ENCODE data around the gene NEURL3.

The NEURL3 gene

DNA sequence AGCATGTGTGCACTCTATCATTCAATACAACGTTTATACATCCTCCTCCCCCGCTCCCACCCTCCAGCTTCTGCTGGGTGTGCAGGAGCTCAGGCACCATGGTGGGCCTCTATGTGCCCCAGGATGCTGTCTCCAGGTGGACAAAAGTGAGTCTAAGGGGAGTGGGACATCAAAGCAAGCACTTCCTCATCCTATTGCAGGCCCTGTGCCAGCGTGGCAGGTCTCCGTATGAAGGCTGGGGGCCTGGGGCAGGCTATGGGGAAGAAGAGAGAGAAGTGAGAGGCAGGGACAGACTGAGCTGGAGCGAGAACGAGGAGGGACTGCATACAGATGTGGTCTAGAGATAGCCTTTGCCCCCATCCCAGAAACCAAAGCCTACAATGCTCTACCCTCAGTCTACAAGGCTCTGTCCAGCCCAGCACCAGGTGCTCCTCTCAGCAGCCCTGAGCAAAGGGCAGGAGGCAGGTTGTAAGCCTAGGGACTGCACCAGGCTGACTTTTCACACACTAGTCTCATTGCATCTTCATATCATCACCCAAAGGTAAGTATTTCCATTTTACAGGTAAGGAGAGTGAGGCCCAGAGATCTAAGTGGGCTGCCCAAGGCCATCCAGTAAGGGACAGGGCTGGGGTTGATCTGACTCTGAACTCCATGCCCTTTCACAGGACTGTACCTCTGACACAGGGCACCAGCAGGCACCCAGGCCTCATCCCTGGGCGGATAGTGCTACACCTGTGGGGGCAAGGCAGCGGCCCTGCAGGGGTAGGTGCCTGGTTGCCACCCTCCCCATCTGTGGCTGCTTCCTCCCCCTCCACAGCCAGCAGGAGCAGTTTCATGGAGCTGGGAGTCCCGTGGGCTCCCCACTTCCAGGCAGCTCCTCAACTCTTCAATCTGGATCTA lies 17.4 kb upstream of the NEURL3 start:
- TF ChIP-seq CTCF (IDR thresholded peaks at IDR 0.05; ENCODE audit: low read depth, low read length) (no peak), EZH2phosphoT487 (IDR thresholded peaks at IDR 0.05; ENCODE audit: low read depth) (no peak)
- Histone ChIP-seq H3K27me3 (ENCODE audit: low read depth, low read length) (peaks cover 54% of the 10 kb centered on the region), H3K9ac (ENCODE audit: low read length) (no peak overlapping the region), H2AFZ (ENCODE audit: low read depth, low read length) (no peak overlapping the region), H3K27ac (ENCODE audit: low read length) (no peak overlapping the region), H3K79me2 (ENCODE audit: low read length) (no peaks in the 10 kb centered on the region), H3K4me3 (ENCODE audit: low read length) (no peak overlapping the region), H3K4me2 (ENCODE audit: low read length) (0 out of 2 replicates have a peak overlapping the region, but pooled peaks have one; percentile 1), H3K36me3 (replicated peaks; ENCODE audit: low read depth, low read length) (no peaks in the 10 kb centered on the region), H3K9me3 (ENCODE audit: insufficient read depth, low read length) (0 out of 2 replicates have a peak, but pooled peaks cover 2% of the 10 kb centered on the region), H4K20me1 (ENCODE audit: insufficient read depth, low read length) (no peaks in the 10 kb centered on the region), H3K4me1 (ENCODE audit: low read length) (peaks cover 46% of the 10 kb centered on the region)

GRCh38 chr2:96521219-96521618 lies 16.1 kb upstream of the NEURL3 start:
- Histone ChIP-seq H3K27ac (ENCODE audit: low read length) (no peak overlapping the region), H2AFZ (ENCODE audit: low read depth, low read length) (no peak overlapping the region), H3K9ac (ENCODE audit: low read length) (no peak overlapping the region), H3K4me3 (ENCODE audit: low read length) (no peak overlapping the region), H3K27me3 (ENCODE audit: low read depth, low read length) (peaks cover 47% of the 10 kb centered on the region), H3K9me3 (ENCODE audit: insufficient read depth, low read length) (peaks cover 9% of the 10 kb centered on the region; the same call in 1 of the 2 replicates), H3K4me2 (ENCODE audit: low read length) (no peak overlapping the region), H4K20me1 (ENCODE audit: insufficient read depth, low read length) (no peaks in the 10 kb centered on the region), H3K79me2 (ENCODE audit: low read length) (no peaks in the 10 kb centered on the region), H3K36me3 (replicated peaks; ENCODE audit: low read depth, low read length) (no peaks in the 10 kb centered on the region), H3K4me1 (ENCODE audit: low read length) (peaks cover 37% of the 10 kb centered on the region)
- TF ChIP-seq EZH2phosphoT487 (IDR thresholded peaks at IDR 0.05; ENCODE audit: low read depth), result no peak
- TF ChIP-seq CTCF (IDR thresholded peaks at IDR 0.05; ENCODE audit: low read depth, low read length), result no peak

DNA sequence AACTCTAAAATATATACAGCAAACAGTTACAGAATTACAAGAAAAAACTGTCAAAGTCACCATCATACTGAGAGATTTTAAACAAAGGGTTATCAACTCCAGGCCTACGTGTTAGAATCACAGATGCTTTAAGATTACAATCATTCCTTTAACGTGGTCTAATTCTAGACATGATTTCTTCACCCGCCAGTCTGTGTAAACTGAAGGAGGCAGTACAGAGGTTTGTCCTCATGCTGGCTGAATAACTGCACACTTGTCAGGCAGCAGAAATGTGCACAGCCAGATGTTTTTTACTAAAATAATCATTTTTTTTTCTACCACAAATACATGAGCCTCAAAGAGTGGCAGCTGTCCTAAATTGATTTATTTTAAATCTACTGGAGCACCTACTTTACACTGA lies 15.5 kb upstream of the NEURL3 start:
- Histone ChIP-seq H3K4me3 (ENCODE audit: low read length) (no peak overlapping the region), H3K9me3 (ENCODE audit: insufficient read depth, low read length) (peaks cover 9% of the 10 kb centered on the region; the same call in 1 of the 2 replicates), H3K27ac (ENCODE audit: low read length) (no peak overlapping the region), H3K27me3 (ENCODE audit: low read depth, low read length) (peaks cover 42% of the 10 kb centered on the region), H3K4me2 (ENCODE audit: low read length) (no peak overlapping the region), H3K36me3 (replicated peaks; ENCODE audit: low read depth, low read length) (no peaks in the 10 kb centered on the region), H3K4me1 (ENCODE audit: low read length) (peaks cover 32% of the 10 kb centered on the region), H4K20me1 (ENCODE audit: insufficient read depth, low read length) (no peaks in the 10 kb centered on the region), H2AFZ (ENCODE audit: low read depth, low read length) (no peak overlapping the region), H3K9ac (ENCODE audit: low read length) (no peak overlapping the region), H3K79me2 (ENCODE audit: low read length) (no peaks in the 10 kb centered on the region)
- no peak for TF ChIP-seq EZH2phosphoT487 (IDR thresholded peaks at IDR 0.05; ENCODE audit: low read depth)
- TF ChIP-seq CTCF (IDR thresholded peaks at IDR 0.05; ENCODE audit: low read depth, low read length), result no peak

DNA sequence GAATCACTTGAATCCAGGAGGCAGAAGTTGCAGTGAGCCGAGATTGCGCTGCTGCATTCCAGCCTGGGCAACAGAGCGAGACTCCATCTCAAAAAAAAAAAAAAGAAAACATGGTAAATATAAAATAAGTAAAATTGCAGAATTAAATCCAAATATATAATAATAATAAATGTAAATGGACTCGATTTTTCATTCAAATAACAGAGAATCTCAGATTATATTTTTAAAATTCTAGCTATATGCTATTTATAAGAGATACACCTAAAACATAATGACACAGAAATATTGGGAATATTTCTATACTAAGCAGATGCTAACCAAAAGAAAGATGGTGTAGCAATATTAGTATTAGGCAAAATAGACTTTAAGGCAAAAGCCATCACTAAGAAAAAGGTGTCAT lies 15.1 kb upstream of the NEURL3 start:
- Histone ChIP-seq H3K4me3 (ENCODE audit: low read length) (no peak overlapping the region), H2AFZ (ENCODE audit: low read depth, low read length) (no peak overlapping the region)

More for the DNA sequence above, 15.1 kb upstream of the NEURL3 start:
- Histone ChIP-seq H3K4me1 (ENCODE audit: low read length) (peaks cover 28% of the 10 kb centered on the region), H3K9me3 (ENCODE audit: insufficient read depth, low read length) (peaks cover 9% of the 10 kb centered on the region; the same call in 1 of the 2 replicates), H3K9ac (ENCODE audit: low read length) (no peak overlapping the region), H4K20me1 (ENCODE audit: insufficient read depth, low read length) (no peaks in the 10 kb centered on the region), H3K27me3 (ENCODE audit: low read depth, low read length) (peaks cover 37% of the 10 kb centered on the region), H3K79me2 (ENCODE audit: low read length) (no peaks in the 10 kb centered on the region), H3K27ac (ENCODE audit: low read length) (no peak overlapping the region), H3K4me2 (ENCODE audit: low read length) (no peak overlapping the region), H3K36me3 (replicated peaks; ENCODE audit: low read depth, low read length) (no peaks in the 10 kb centered on the region)
- TF ChIP-seq CTCF (IDR thresholded peaks at IDR 0.05; ENCODE audit: low read depth, low read length) (no peak), EZH2phosphoT487 (IDR thresholded peaks at IDR 0.05; ENCODE audit: low read depth) (no peak)
